BJ (cell line): Measurements from ENCODE around the gene ZWILCH. TPM values are rescaled to one million over a fixed set of nuclear protein-coding genes. Genes with fewer than 3 reads are reported as not detected.

Experiments used
- CTCF ChIA-PET: fragments of 350-600 bp; formaldehyde crosslinking; extraction: SDS; loops from one replicate; lab custom pipeline; 2021; ENCODE audit warnings: antibody characterized with exemption, inconsistent platforms; lab: Yijun Ruan, JAX
- POLR2A ChIA-PET: fragments of 300-600 bp; sonication (Branson Sonifier 250); formaldehyde crosslinking; extraction: SDS; loops from one replicate; lab custom pipeline; 2021; ENCODE audit warnings: antibody characterized with exemption; lab: Charles Lee
- DNase-seq: peaks from one replicate; pipeline ENCODE4 v3.0.0-alpha.2; 2011; ENCODE audit warnings: low read depth
- H3K27me3 ChIP-seq: 2 replicates; pipeline ENCODE4 v1.6.0; 2011; ENCODE audit warnings: low read length; ENCODE audit not compliant: control insufficient read depth, insufficient read depth
- H3K36me3 ChIP-seq: 2 replicates; pipeline ENCODE4 v1.5.1; 2011; ENCODE audit warnings: low read length; ENCODE audit not compliant: control insufficient read depth, insufficient read depth
- H3K4me3 ChIP-seq: 2 replicates; pipeline ENCODE4 v1.5.1; 2011; ENCODE audit warnings: low read depth, mild to moderate bottlenecking, control low read depth, low read length
- polyA plus RNA-seq: library from polyadenylated mRNA; depleted of rRNA; stranded (reverse); fragments of >200 nt; gene quantifications from 2 replicates; pipeline ENCODE4 v1.2.3, GENCODE V29; 2011; rRNA removed
- small RNA-seq: library from RNA; depleted of rRNA; stranded (forward); fragments of <200 nt; gene quantifications from one replicate; pipeline ENCODE3, GENCODE V24; 2012; ENCODE audit warnings: low replicate concordance, low read depth; ENCODE audit not compliant: insufficient read length
- TF ChIP-seq, protein P1 (sequence below): IDR thresholded peaks from 2 replicates; pipeline ENCODE4 v1.5.1; 2011; ENCODE audit warnings: low read depth, mild to moderate bottlenecking, control low read depth, inconsistent platforms, low read length, moderate library complexity; ENCODE audit not compliant: insufficient read depth

ZWILCH gene
- polyA plus RNA-seq, 1 experiment: 10.5 TPM

- H3K27me3 ChIP-seq: peaks cover 12% of the 10 kb centered on the region
- TF ChIP-seq, protein P1, sequence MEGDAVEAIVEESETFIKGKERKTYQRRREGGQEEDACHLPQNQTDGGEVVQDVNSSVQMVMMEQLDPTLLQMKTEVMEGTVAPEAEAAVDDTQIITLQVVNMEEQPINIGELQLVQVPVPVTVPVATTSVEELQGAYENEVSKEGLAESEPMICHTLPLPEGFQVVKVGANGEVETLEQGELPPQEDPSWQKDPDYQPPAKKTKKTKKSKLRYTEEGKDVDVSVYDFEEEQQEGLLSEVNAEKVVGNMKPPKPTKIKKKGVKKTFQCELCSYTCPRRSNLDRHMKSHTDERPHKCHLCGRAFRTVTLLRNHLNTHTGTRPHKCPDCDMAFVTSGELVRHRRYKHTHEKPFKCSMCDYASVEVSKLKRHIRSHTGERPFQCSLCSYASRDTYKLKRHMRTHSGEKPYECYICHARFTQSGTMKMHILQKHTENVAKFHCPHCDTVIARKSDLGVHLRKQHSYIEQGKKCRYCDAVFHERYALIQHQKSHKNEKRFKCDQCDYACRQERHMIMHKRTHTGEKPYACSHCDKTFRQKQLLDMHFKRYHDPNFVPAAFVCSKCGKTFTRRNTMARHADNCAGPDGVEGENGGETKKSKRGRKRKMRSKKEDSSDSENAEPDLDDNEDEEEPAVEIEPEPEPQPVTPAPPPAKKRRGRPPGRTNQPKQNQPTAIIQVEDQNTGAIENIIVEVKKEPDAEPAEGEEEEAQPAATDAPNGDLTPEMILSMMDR: no peak
- H3K36me3 ChIP-seq: no peaks in the 10 kb centered on the region
- ChIA-PET CTCF (interaction anchor here (1.4 kb wide), 1 partner anchor 102 kb away, joined by 3 read pairs; no protein-coding TSS in a partner anchor), POLR2A (no interaction called here)
- DNase-seq: no peak
- H3K4me3 ChIP-seq: no peak overlapping the region
Measured at GRCh38 chr15:66595931-66596545, 90.9 kb downstream of the ZWILCH start.

DNA sequence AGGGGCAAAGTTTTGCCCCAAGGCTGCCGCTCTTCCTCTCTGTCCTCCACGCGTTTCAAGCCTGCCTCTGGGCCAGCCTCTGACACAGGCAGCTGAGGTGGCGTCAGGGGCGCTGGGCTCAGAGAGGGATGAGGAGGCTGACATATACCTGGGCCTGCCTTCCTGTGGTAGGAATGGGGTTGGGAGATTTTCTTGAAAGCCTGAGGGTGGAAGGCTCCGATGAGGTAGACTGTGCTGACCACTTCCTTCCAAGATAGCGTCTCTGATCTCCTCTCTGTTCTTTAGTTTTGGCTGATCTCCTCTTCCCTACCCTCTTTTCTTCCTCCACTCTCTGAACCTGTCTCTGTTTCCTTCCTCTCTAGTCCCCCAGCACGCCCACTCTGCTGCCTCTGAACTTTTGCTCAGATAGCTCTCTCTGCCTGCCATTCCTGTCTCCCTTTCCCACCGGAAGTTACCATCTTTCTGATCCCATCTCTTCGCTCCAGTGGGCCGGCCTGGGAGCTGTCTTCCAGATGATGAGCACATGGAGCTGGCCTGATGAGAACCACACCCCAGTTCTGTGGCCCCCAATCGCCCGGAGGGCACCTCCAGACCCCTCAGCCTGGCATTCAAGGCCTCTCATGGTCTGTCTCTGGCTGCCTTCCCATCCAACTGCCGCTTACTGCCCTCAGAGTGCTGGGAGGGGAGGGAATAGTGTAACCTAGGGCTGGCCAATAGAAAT, 93.1 kb downstream of the ZWILCH start:
- DNase-seq: no peak
- CTCF ChIA-PET: interaction anchor here (0.9 kb wide), 1 partner anchor 253 kb away, joined by 3 read pairs; no protein-coding TSS in a partner anchor
- H3K4me3 ChIP-seq: no peak overlapping the region
- TF ChIP-seq, protein P1: no peak
- H3K27me3 ChIP-seq: peaks cover 14% of the 10 kb centered on the region; the same call in 1 of the 2 replicates
- no peaks in the 10 kb centered on the region for H3K36me3 ChIP-seq
- POLR2A ChIA-PET: no interaction called here

Small RNA genes within 50 kb of the gene (small RNA-seq; reads per million reads assigned to genes)
- not detected for gene MIR4512
- not detected for gene RF01159
- gene SNORD16: not detected
- gene SNORD18A: not detected
- not detected for gene SNORD18B
- not detected for gene SNORD18C

Other genes with a start within 250 kb of the ZWILCH start
- 9.2 and 15.6 TPM in 2 replicates for gene DIS3L, start 211.8 kb upstream of the ZWILCH start, polyA plus RNA-seq
- 3.0 and 6.8 TPM in 2 replicates for gene TIPIN, start 148.6 kb upstream of the ZWILCH start, polyA plus RNA-seq
- 19.0 and 21.8 TPM in 2 replicates for gene MAP2K1, start 118.4 kb upstream of the ZWILCH start, polyA plus RNA-seq
- gene SNAPC5, start 7.6 kb upstream of the ZWILCH start, polyA plus RNA-seq: 21.1 and 22.7 TPM in 2 replicates
- gene RPL4, start 471 bp upstream of the ZWILCH start, polyA plus RNA-seq: 4,914 and 5,278 TPM in 2 replicates
- 0.17 and 0.25 TPM in 2 replicates for gene LCTL, start 60.7 kb downstream of the ZWILCH start, polyA plus RNA-seq
- 2.5 and 3.8 TPM in 2 replicates for gene SMAD6, start 196.9 kb downstream of the ZWILCH start, polyA plus RNA-seq